ENCODE measurements around the gene CMC2. TPM values are rescaled to one million over a fixed set of nuclear protein-coding genes. Genes with fewer than 3 reads are reported as not detected.

CMC2 gene
- total and polyA plus RNA-seq, 2 of the 8 experiments (the other 6 are each of a cell fraction or from before 2014, with no cell fraction given), result 66.6 to 116 TPM

DNA sequence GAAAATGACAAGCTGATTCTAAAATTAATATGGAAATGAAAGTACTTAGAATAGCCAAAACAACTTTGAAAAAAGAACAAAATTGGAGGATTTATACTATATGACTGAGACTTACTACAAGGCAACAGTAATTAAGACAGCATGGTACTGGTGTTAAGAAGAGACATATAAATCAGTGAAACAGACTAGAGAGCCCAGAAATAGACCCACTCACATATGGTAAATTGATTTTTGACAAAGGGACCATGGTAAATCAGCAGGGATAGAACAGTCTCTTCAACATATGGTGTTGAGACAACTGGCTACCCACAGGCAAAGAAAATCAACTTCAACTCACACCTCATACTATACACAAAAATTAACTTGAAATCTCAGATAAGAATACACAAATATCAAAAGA is 12.9 kb downstream of the CMC2 start (continued):
- TF ChIP-seq, protein P1, sequence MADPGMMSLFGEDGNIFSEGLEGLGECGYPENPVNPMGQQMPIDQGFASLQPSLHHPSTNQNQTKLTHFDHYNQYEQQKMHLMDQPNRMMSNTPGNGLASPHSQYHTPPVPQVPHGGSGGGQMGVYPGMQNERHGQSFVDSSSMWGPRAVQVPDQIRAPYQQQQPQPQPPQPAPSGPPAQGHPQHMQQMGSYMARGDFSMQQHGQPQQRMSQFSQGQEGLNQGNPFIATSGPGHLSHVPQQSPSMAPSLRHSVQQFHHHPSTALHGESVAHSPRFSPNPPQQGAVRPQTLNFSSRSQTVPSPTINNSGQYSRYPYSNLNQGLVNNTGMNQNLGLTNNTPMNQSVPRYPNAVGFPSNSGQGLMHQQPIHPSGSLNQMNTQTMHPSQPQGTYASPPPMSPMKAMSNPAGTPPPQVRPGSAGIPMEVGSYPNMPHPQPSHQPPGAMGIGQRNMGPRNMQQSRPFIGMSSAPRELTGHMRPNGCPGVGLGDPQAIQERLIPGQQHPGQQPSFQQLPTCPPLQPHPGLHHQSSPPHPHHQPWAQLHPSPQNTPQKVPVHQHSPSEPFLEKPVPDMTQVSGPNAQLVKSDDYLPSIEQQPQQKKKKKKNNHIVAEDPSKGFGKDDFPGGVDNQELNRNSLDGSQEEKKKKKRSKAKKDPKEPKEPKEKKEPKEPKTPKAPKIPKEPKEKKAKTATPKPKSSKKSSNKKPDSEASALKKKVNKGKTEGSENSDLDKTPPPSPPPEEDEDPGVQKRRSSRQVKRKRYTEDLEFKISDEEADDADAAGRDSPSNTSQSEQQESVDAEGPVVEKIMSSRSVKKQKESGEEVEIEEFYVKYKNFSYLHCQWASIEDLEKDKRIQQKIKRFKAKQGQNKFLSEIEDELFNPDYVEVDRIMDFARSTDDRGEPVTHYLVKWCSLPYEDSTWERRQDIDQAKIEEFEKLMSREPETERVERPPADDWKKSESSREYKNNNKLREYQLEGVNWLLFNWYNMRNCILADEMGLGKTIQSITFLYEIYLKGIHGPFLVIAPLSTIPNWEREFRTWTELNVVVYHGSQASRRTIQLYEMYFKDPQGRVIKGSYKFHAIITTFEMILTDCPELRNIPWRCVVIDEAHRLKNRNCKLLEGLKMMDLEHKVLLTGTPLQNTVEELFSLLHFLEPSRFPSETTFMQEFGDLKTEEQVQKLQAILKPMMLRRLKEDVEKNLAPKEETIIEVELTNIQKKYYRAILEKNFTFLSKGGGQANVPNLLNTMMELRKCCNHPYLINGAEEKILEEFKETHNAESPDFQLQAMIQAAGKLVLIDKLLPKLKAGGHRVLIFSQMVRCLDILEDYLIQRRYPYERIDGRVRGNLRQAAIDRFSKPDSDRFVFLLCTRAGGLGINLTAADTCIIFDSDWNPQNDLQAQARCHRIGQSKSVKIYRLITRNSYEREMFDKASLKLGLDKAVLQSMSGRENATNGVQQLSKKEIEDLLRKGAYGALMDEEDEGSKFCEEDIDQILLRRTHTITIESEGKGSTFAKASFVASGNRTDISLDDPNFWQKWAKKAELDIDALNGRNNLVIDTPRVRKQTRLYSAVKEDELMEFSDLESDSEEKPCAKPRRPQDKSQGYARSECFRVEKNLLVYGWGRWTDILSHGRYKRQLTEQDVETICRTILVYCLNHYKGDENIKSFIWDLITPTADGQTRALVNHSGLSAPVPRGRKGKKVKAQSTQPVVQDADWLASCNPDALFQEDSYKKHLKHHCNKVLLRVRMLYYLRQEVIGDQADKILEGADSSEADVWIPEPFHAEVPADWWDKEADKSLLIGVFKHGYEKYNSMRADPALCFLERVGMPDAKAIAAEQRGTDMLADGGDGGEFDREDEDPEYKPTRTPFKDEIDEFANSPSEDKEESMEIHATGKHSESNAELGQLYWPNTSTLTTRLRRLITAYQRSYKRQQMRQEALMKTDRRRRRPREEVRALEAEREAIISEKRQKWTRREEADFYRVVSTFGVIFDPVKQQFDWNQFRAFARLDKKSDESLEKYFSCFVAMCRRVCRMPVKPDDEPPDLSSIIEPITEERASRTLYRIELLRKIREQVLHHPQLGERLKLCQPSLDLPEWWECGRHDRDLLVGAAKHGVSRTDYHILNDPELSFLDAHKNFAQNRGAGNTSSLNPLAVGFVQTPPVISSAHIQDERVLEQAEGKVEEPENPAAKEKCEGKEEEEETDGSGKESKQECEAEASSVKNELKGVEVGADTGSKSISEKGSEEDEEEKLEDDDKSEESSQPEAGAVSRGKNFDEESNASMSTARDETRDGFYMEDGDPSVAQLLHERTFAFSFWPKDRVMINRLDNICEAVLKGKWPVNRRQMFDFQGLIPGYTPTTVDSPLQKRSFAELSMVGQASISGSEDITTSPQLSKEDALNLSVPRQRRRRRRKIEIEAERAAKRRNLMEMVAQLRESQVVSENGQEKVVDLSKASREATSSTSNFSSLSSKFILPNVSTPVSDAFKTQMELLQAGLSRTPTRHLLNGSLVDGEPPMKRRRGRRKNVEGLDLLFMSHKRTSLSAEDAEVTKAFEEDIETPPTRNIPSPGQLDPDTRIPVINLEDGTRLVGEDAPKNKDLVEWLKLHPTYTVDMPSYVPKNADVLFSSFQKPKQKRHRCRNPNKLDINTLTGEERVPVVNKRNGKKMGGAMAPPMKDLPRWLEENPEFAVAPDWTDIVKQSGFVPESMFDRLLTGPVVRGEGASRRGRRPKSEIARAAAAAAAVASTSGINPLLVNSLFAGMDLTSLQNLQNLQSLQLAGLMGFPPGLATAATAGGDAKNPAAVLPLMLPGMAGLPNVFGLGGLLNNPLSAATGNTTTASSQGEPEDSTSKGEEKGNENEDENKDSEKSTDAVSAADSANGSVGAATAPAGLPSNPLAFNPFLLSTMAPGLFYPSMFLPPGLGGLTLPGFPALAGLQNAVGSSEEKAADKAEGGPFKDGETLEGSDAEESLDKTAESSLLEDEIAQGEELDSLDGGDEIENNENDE (IDR thresholded peaks at IDR 0.05; ENCODE audit: insufficient replicate concordance, low read length), result no peak
- TF ChIP-seq BACH1 (IDR thresholded peaks at IDR 0.05; ENCODE audit: low read length) (no peak), SAP30 (IDR thresholded peaks at IDR 0.05; ENCODE audit: insufficient read depth, insufficient replicate concordance, low read length) (no peak), CEBPB (IDR thresholded peaks at IDR 0.05; ENCODE audit: low read depth, low read length) (no peak), KDM5A (IDR thresholded peaks at IDR 0.05; ENCODE audit: low read length) (no peak), RXRA (IDR thresholded peaks at IDR 0.05; ENCODE audit: insufficient read depth, low read depth, low read length) (no peak), ZNF274 (IDR thresholded peaks at IDR 0.05; ENCODE audit: borderline replicate concordance, extremely low read depth, low read length) (no peak), YY1 (IDR thresholded peaks at IDR 0.05; ENCODE audit: low read depth, low read length) (no peak), POLR2AphosphoS5 (IDR thresholded peaks at IDR 0.05; ENCODE audit: low read depth, low read length) (no peak), SIN3A (conservative IDR thresholded peaks at IDR 0.05 in 1 of 2, IDR thresholded peaks at IDR 0.05 in 1 of 2; ENCODE audit: low read depth in 1 of 2, low read length in 2 of 2) (no peak), RFX5 (IDR thresholded peaks at IDR 0.05; ENCODE audit: borderline replicate concordance, low read depth, low read length) (no peak)
- TF ChIP-seq, protein P2, sequence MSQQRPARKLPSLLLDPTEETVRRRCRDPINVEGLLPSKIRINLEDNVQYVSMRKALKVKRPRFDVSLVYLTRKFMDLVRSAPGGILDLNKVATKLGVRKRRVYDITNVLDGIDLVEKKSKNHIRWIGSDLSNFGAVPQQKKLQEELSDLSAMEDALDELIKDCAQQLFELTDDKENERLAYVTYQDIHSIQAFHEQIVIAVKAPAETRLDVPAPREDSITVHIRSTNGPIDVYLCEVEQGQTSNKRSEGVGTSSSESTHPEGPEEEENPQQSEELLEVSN (IDR thresholded peaks at IDR 0.05), result no peak
